ENCODE results near the gene NOPCHAP1. TPM values are rescaled to one million over a fixed set of nuclear protein-coding genes. Genes with fewer than 3 reads are reported as not detected.

Gene NOPCHAP1
- total and polyA plus RNA-seq, 10 of the 15 experiments (the other 5 are each of a cell fraction or from before 2014, with no cell fraction given): 28.0 to 115 (median 40.9) TPM

GRCh38 chr12:104960464-104960863 is 25.7 kb upstream of the NOPCHAP1 start:
- ChIA-PET SMC1A (ENCODE audit: uncharacterized antibody, unreplicated experiment) (interaction anchor here (1.1 to 4.0 kb wide), 6 partner anchors 18 to 579 kb away, joined by 3 to 24 read pairs (median 8); no protein-coding TSS in a partner anchor), POLR2A (interaction anchor here (0.6 kb wide), 1 partner anchor 147 kb away, joined by 7 read pairs; no protein-coding TSS in a partner anchor), CTCF (interaction anchor here (2.6 kb wide), 1 partner anchor 30 kb away, joined by 10 read pairs; no protein-coding TSS in a partner anchor), RAD21 (ENCODE audit: unreplicated experiment) (interaction anchor here (1.6 kb wide), 1 partner anchor 71 kb away, joined by 5 read pairs; no protein-coding TSS in a partner anchor)
- H3K27me3 ChIP-seq (replicated peaks in 1 of 2; ENCODE audit: control insufficient read depth in 2 of 2, insufficient read depth in 2 of 2, low read length in 1 of 2): no peaks in the 10 kb centered on the region
- ATAC-seq (no peak), DNase-seq (ENCODE audit: low read depth, low spot score) (no peak), FAIRE-seq (no peak)
- H3K27ac ChIP-seq (ENCODE audit: control insufficient read depth, insufficient read depth): no peak overlapping the region
- H3K4me1 ChIP-seq (ENCODE audit: control insufficient read depth, insufficient read depth, low read length): peaks cover 10% of the 10 kb centered on the region
- no TSS peak for BruUV-seq (replicated peaks)
- no peak overlapping the region for H3K4me2 ChIP-seq (ENCODE audit: control insufficient read depth, insufficient read depth)
- H2AFZ ChIP-seq (ENCODE audit: control insufficient read depth, low read depth, low read length): no peak overlapping the region
- no peaks in the 10 kb centered on the region for H3K36me3 ChIP-seq (ENCODE audit: control insufficient read depth in 2 of 2, insufficient read depth in 2 of 2, low read length in 1 of 2)
- intact Hi-C loops (cut with micrococcal nuclease; ENCODE audit: unreplicated experiment) (no loop called here), in situ Hi-C loops (cut with MboI) (no loop called here)
- no peak overlapping the region for H3K4me3 ChIP-seq
- no peak overlapping the region for H3K9ac ChIP-seq (ENCODE audit: control insufficient read depth, insufficient read depth, low read length)
- H3K9me3 ChIP-seq (replicated peaks; ENCODE audit: control insufficient read depth, insufficient read depth, low read length): no peaks in the 10 kb centered on the region
- TF ChIP-seq MXI1 (IDR thresholded peaks at IDR 0.05; ENCODE audit: low read depth, low read length) (no peak), IKZF2 (IDR thresholded peaks at IDR 0.05) (no peak), BRCA1 (IDR thresholded peaks at IDR 0.05; ENCODE audit: low read depth, low read length) (no peak), CREM (IDR thresholded peaks at IDR 0.05; ENCODE audit: low read depth) (no peak), RUNX3 (IDR thresholded peaks at IDR 0.05; ENCODE audit: low read length) (no peak)
- 98% methylated on average over 4 of the region's 4 CpGs for WGBS (ENCODE audit: insufficient coverage, insufficient replicate concordance, low lambda C conversion rate, missing lambda C conversion rate)
- peaks cover 6% of the 10 kb centered on the region for H3K79me2 ChIP-seq (ENCODE audit: control insufficient read depth, insufficient read depth, low read length)
- no peaks in the 10 kb centered on the region for H4K20me1 ChIP-seq (ENCODE audit: control insufficient read depth, insufficient read depth)

- H3K4me1 ChIP-seq (ENCODE audit: control insufficient read depth, insufficient read depth, low read length): peaks cover 23% of the 10 kb centered on the region
- ATAC-seq (no peak), DNase-seq (ENCODE audit: low read depth, low spot score) (no peak), FAIRE-seq (no peak)
- H3K36me3 ChIP-seq (ENCODE audit: control insufficient read depth in 2 of 2, insufficient read depth in 2 of 2, low read length in 1 of 2): no peaks in the 10 kb centered on the region
- ChIA-PET POLR2A (no interaction called here), RAD21 (ENCODE audit: unreplicated experiment) (no interaction called here), CTCF (no interaction called here), SMC1A (ENCODE audit: uncharacterized antibody, unreplicated experiment) (no interaction called here)
- 82% methylated on average over 6 of the region's 6 CpGs for WGBS (ENCODE audit: insufficient coverage, insufficient replicate concordance, low lambda C conversion rate, missing lambda C conversion rate)
- no peaks in the 10 kb centered on the region for H4K20me1 ChIP-seq (ENCODE audit: control insufficient read depth, insufficient read depth)
- H3K27ac ChIP-seq (ENCODE audit: control insufficient read depth, insufficient read depth): no peak overlapping the region
- H3K79me2 ChIP-seq (ENCODE audit: control insufficient read depth, insufficient read depth, low read length): no peaks in the 10 kb centered on the region
- no peaks in the 10 kb centered on the region for H3K27me3 ChIP-seq (replicated peaks in 1 of 2; ENCODE audit: control insufficient read depth in 2 of 2, insufficient read depth in 2 of 2, low read length in 1 of 2)
- no TSS peak for BruUV-seq (replicated peaks)
- intact Hi-C loops (cut with micrococcal nuclease; ENCODE audit: unreplicated experiment): no loop called here
- H3K9ac ChIP-seq (ENCODE audit: control insufficient read depth, insufficient read depth, low read length): no peak overlapping the region
- TF ChIP-seq, protein P1, sequence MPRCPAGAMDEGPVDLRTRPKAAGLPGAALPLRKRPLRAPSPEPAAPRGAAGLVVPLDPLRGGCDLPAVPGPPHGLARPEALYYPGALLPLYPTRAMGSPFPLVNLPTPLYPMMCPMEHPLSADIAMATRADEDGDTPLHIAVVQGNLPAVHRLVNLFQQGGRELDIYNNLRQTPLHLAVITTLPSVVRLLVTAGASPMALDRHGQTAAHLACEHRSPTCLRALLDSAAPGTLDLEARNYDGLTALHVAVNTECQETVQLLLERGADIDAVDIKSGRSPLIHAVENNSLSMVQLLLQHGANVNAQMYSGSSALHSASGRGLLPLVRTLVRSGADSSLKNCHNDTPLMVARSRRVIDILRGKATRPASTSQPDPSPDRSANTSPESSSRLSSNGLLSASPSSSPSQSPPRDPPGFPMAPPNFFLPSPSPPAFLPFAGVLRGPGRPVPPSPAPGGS (IDR thresholded peaks at IDR 0.05; ENCODE audit: borderline replicate concordance, insufficient read depth, low read depth, low read length, poor library complexity, severe bottlenecking): peak; percentile 31
- TF ChIP-seq MYC (IDR thresholded peaks at IDR 0.05; ENCODE audit: insufficient read depth, insufficient read length, insufficient replicate concordance, low read length, severe bottlenecking): no peak
- no peak overlapping the region for H2AFZ ChIP-seq (ENCODE audit: control insufficient read depth, low read depth, low read length)
- H3K4me2 ChIP-seq (ENCODE audit: control insufficient read depth, insufficient read depth): no peak overlapping the region
- no peak overlapping the region for H3K4me3 ChIP-seq
- in situ Hi-C loops (cut with MboI): no loop called here
- H3K9me3 ChIP-seq (replicated peaks; ENCODE audit: control insufficient read depth, insufficient read depth, low read length): peaks cover 6% of the 10 kb centered on the region; the same call in 2 of the 3 replicates
These were observed 22.4 kb upstream of the NOPCHAP1 start for GRCh38 chr12:104963757-104964156.
